Measurements from ENCODE around the gene TMEM266.
"Not testable (repeated sequence)": the region's sequence is repeated elsewhere in the genome, so short reads cannot be mapped to it uniquely, and the experiment has no call there.

The TMEM266 gene, protein sequence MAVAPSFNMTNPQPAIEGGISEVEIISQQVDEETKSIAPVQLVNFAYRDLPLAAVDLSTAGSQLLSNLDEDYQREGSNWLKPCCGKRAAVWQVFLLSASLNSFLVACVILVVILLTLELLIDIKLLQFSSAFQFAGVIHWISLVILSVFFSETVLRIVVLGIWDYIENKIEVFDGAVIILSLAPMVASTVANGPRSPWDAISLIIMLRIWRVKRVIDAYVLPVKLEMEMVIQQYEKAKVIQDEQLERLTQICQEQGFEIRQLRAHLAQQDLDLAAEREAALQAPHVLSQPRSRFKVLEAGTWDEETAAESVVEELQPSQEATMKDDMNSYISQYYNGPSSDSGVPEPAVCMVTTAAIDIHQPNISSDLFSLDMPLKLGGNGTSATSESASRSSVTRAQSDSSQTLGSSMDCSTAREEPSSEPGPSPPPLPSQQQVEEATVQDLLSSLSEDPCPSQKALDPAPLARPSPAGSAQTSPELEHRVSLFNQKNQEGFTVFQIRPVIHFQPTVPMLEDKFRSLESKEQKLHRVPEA

DNA sequence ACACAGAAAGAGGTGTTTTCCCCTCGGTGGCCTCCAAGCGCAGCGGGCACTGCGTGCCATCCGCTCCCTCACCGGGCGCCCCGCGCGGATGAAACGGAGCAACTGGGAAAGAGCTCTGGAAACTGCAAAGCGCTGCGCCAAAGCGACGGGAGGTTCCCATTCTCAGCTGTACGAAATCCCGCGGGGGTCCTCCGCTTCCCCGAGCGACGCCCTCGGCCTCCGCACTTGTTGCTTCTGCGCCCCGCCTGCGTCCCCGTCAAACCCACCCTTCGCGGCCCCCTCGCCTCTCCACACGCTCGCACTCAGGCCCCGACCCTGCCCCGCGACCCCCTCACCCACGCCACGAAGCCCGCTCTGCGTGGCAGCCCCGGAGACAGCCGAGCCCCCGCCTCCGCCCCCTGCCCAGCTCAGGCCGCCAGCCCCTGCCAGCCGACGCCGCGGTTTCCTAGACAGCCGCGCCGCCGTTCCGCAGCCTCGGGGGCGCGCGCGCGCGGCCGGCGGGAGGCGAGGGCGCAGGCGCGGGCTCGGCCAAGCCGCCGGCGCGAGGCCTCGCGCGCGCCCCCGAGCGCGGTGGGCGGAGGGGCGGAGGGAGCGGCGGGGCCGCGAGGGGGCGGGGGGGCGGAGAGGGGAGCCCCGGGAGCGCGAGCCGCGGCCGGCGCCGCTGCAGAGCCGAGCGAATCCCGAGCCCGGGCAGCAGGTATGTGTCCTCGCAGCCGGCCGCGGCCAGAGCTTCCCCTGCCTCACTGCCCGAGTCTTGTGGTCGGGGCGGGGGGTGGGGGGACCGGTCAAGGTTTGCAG, at the start of gene TMEM266:
Gene TMEM266 (plus strand): TSS at position 666 of the 798 bp plus-strand sequence. CDS start 74,279 bp downstream, outside the sequence.
- no peak for DNase-seq (ENCODE audit: low read depth in 2 of 2)

GRCh38 chr15:76010613-76011012, 49.2 kb upstream of the TMEM266 start:
- no peak for DNase-seq (ENCODE audit: low read depth in 2 of 2)

DNA sequence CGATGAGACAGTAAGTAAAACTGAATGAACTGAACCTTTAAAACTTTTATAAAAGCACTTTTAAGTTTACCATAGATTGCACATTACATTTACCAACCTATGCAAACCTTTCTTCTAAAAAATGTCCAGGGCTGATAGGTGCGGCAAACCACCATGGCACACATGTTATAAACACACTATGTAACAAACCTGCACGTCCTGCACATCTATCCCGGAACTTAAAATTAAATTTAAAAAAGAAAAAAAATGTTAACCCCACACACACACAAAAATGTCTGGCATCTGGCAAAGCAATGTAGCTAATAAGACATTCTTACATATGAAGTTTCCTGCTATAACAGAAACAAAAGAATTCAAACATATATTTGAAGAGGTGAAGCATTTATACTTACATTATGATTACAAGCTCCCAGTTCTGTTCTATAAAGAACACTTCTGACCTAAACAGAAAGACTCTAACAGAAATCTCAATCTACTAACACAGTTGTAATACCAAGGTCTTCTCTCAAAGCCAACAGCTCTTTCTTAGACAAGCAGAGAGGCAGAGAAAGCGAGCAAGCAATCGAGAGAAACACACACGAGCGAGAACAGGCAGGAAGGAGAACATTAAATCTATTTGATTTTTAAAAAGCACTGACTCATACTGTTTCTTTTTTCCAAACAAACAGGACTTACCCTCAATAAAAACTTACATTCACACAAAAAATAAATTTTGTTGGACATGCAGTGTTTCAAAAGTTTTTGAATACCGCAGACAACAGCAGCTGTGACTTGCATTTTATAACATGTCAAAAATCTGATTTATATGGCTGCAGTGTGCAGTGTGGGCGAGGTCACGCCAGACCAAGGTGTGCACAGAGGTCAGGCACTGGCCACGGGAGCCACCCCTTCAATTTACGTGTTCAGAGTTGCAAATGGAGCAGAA, 47.9 kb upstream of the TMEM266 start, which contains the start of gene NRG4:
Gene NRG4 (minus strand): TSS at position 798 of the 925 bp plus-strand sequence. CDS start 1,194 bp downstream, outside the sequence.
- DNase-seq (ENCODE audit: low read depth in 2 of 2): no peak

- not testable (repeated sequence) for DNase-seq (ENCODE audit: low read depth in 2 of 2)
These were observed 46.3 kb upstream of the TMEM266 start for GRCh38 chr15:76013470-76013869.

GRCh38 chr15:76024021-76024768, 35.6 kb upstream of the TMEM266 start:
- DNase-seq (ENCODE audit: low read depth in 2 of 2): no peak

- DNase-seq (ENCODE audit: low read depth in 2 of 2): no peak
These were observed 27.7 kb upstream of the TMEM266 start for GRCh38 chr15:76032046-76032445.

DNA sequence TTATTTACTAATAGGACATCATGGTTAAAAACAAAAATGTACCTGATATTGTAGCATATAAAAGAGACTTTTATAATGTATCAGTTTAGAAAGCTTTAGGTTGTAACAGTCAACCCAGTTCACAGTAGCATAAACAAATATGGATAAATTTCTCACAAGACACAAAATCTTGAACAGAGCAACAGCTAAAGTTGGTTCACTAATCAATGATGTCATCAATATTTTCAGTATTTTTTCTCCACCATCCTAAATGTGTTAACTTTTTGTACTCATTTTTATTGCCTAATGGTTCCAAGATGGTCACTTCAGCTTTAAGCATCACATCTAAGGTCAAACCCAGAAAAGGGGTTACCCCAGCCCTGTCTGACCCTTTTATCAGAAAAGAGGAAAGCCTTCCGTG, 26.3 kb upstream of the TMEM266 start:
- DNase-seq (ENCODE audit: low read depth in 2 of 2): no peak

DNA sequence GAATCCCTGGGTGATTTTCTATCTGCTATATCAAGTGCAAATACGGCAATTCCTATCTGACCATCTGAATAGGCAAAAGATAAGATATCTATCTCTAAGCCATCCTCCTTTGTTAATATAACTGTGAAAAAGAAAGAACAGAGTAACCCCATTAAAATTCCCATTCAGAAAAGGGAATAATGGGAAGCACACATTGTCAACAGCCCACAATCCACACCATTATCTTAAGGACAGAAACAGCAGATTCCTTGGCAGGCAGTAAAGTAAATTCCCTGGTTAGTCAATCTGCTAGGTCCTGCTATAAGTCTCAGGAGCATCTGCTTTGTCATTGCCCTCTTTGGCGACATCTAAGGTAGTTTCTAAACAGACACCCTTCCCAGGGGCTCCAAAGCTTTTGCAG, 25.7 kb upstream of the TMEM266 start:
- DNase-seq (ENCODE audit: low read depth in 2 of 2): no peak

DNA sequence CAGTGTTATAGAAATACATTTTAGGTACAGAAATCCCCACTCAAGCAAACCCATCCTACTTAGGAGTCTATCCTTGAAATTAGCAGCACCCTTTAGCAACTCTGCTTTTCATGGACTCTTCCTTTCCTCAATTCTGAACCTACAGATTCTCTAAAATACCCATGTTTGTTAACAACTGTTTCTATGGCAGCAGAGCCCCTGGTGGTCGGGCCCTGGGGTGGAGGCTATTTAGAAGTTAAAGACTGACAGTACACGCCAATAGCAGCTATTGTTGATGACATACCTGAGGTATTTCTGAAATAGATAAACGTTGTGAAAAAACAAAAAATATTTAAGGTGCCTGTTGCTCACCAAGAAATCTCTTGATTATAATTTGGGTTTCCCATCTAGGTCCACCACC, 24.2 kb upstream of the TMEM266 start:
- DNase-seq (ENCODE audit: low read depth in 2 of 2): no peak

DNA sequence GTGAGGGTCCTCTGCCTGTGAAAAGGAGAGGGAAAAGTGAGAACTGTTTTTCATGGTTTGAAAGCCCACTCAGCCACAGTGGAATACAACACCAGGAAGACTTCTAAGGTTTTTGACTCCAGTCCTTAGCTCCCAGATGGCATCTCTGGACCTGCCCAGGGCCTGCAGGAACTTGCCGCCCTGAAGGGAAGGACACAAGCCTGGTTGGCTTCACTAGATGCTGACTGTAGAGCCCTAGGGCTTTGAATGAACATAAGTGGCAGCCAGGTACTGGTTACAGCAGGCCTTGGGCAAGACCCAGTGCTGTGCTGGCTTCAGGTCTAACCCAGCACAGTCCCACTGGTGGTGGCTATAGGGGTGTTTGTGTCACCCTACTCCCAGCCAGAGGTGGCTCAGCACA, 21.3 kb upstream of the TMEM266 start:
- no peak for DNase-seq (ENCODE audit: low read depth in 2 of 2)

GRCh38 chr15:76054201-76054600, 5.6 kb upstream of the TMEM266 start:
- DNase-seq (ENCODE audit: low read depth in 2 of 2): not testable (repeated sequence)

DNA sequence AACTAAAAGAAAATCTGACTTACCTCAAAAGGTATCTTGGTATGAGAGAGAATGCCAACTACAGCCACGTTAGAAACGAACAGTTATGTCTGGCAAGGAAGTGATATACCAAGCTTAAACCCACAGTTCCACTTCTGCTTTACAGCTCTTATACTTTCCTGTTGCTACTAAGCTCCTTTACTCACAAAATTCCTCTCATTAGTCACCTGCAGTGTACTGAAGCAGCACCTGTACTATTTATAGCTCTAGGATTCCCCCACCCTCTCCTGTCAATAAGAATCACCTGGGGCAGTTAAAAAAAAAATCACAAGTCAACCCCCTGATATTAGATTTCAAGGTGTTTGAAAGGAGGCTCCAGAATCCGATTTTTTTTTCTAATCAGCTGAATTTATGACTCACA, 2.9 kb upstream of the TMEM266 start:
- no peak for DNase-seq (ENCODE audit: low read depth in 2 of 2)

DNA sequence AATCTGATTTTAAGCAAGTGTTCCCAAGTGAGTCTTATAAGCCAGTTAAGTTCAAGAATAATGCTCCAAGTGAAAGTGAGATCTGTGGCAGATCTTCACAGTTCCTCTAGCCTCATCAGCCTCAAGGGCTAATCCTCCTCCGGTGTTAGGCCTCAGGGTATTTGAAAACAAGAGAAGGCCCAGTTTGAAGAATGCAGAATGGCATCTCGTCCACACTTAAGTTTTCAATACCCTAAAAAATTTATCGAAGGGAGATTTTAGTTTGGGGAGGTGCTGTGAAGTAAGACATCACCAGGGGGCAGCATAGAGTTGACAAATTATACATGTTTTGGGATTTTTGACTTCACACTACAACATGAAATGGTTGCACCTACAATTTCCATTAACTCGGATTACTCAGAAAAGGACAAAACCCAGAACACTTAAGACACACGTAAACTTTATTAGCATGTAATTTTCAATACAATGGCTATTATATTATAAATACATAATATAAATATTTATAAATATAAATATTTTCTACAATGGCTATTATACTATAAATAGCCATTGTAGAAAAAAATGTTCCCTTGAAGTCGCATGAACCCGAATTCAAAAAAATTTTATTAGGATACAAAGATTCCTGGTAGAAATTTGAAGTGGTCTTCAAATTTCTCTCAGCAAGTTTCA, 2.3 kb upstream of the TMEM266 start:
- DNase-seq (ENCODE audit: low read depth in 2 of 2): peak in 1 of 2 experiments; percentile 41

GRCh38 chr15:76058714-76059319, 968 bp upstream of the TMEM266 start:
- DNase-seq (ENCODE audit: low read depth in 2 of 2): peak in 1 of 2 experiments; percentile 15

GRCh38 chr15:76060118-76060989, 569 bp downstream of the TMEM266 start:
- peak in 1 of 2 experiments; percentile 35 for DNase-seq (ENCODE audit: low read depth in 2 of 2)

DNA sequence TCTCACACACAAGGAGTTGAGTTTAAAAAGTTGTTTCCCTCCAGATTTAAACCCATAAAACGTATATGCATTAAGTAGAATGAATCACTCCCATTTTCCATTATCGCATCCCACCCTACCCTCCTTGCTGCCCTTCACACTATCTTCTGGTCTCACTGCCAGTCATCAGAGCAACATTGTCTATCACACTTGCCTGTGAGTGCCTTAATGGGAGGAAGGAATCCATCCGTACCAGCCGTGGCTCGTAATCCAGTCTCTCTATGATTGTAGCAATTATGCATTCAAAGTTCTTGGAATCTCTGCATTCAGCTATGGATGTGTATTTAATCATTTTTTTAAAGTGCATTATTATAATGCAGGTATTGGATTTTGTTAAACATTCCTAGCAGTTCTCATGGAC, 1.9 kb downstream of the TMEM266 start:
- no peak for DNase-seq (ENCODE audit: low read depth in 2 of 2)

GRCh38 chr15:76062286-76062685, 2.5 kb downstream of the TMEM266 start:
- DNase-seq (ENCODE audit: low read depth in 2 of 2): no peak

GRCh38 chr15:76064375-76064774, 4.6 kb downstream of the TMEM266 start:
- no peak for DNase-seq (ENCODE audit: low read depth in 2 of 2)

GRCh38 chr15:76065245-76065644, 5.5 kb downstream of the TMEM266 start:
- DNase-seq (ENCODE audit: low read depth in 2 of 2): no peak
